Measurements from ENCODE around the gene MTRFR. TPM values are rescaled to one million over a fixed set of nuclear protein-coding genes. Genes with fewer than 3 reads are reported as not detected.

Gene MTRFR
- total RNA-seq, 1 experiment from 2014 or later = 21.0 TPM

GRCh38 chr12:123225443-123225842 is 7.8 kb upstream of the MTRFR start:
- H3K27me3 Mint-ChIP-seq (ENCODE audit: insufficient read depth, unreplicated experiment) = no peaks in the 10 kb centered on the region
- no peak for TF ChIP-seq CTCF (IDR thresholded peaks at IDR 0.05; ENCODE audit: insufficient read depth in 1 of 2, low read depth in 1 of 2, low read length in 1 of 2, severe bottlenecking in 1 of 2, unreplicated experiment in 1 of 2)
- BruUV-seq (replicated peaks) = no TSS peak
- peaks cover 1% of the 10 kb centered on the region for H3K4me1 Mint-ChIP-seq (ENCODE audit: low read depth, unreplicated experiment)
- H3K4me1 ChIP-seq = no peaks in the 10 kb centered on the region
- intact Hi-C loops (cut with micrococcal nuclease; ENCODE audit: unreplicated experiment) = no loop called here
- H3K9me3 Mint-ChIP-seq (ENCODE audit: unreplicated experiment) = no peaks in the 10 kb centered on the region
- H3K36me3 ChIP-seq (ENCODE audit: control insufficient read depth, insufficient read depth, low read length) = no peaks in the 10 kb centered on the region
- ChIA-PET POLR2A (no interaction called here), CTCF (no interaction called here)
- H3K4me3 Mint-ChIP-seq (ENCODE audit: unreplicated experiment) = no peak overlapping the region
- no peaks in the 10 kb centered on the region for H3K9me3 ChIP-seq
- no peak overlapping the region for H3K4me3 ChIP-seq (ENCODE audit: low read depth, low read length)
- peaks cover 35% of the 10 kb centered on the region for H3K36me3 Mint-ChIP-seq (ENCODE audit: insufficient read depth, unreplicated experiment)
- DNase-seq = no peak
- H3K27me3 ChIP-seq (replicated peaks; ENCODE audit: control insufficient read depth, insufficient read depth, low read length) = no peaks in the 10 kb centered on the region
- no peak overlapping the region for H3K27ac Mint-ChIP-seq (ENCODE audit: unreplicated experiment)

- no peaks in the 10 kb centered on the region for H3K9me3 Mint-ChIP-seq (ENCODE audit: unreplicated experiment)
- Histone ChIP-seq H3K4me3 (ENCODE audit: low read depth, low read length) (no peak overlapping the region), H3K36me3 (ENCODE audit: control insufficient read depth, insufficient read depth, low read length) (no peaks in the 10 kb centered on the region), H3K4me1 (no peaks in the 10 kb centered on the region), H3K27me3 (replicated peaks; ENCODE audit: control insufficient read depth, insufficient read depth, low read length) (no peaks in the 10 kb centered on the region), H3K9me3 (no peaks in the 10 kb centered on the region)
- no peak for TF ChIP-seq CTCF (IDR thresholded peaks at IDR 0.05; ENCODE audit: insufficient read depth in 1 of 2, low read depth in 1 of 2, low read length in 1 of 2, severe bottlenecking in 1 of 2, unreplicated experiment in 1 of 2)
- H3K4me3 Mint-ChIP-seq (ENCODE audit: unreplicated experiment) = no peak overlapping the region
- no peak overlapping the region for H3K27ac Mint-ChIP-seq (ENCODE audit: unreplicated experiment)
- H3K27me3 Mint-ChIP-seq (ENCODE audit: insufficient read depth, unreplicated experiment) = no peaks in the 10 kb centered on the region
- peaks cover 6% of the 10 kb centered on the region for H3K4me1 Mint-ChIP-seq (ENCODE audit: low read depth, unreplicated experiment)
- intact Hi-C loops (cut with micrococcal nuclease; ENCODE audit: unreplicated experiment) = no loop called here
- no peak for DNase-seq
- CTCF ChIA-PET = interaction anchor here (0.5 kb wide), 1 partner anchor 368 kb away, joined by 4 read pairs; no protein-coding TSS in a partner anchor
- POLR2A ChIA-PET = no interaction called here
- peaks cover 28% of the 10 kb centered on the region for H3K36me3 Mint-ChIP-seq (ENCODE audit: insufficient read depth, unreplicated experiment)
- no TSS peak for BruUV-seq (replicated peaks)
Measured at GRCh38 chr12:123227581-123228258, 5.5 kb upstream of the MTRFR start.

GRCh38 chr12:123229051-123229450 is 4.2 kb upstream of the MTRFR start:
- intact Hi-C loops (cut with micrococcal nuclease; ENCODE audit: unreplicated experiment) = no loop called here
- ChIA-PET CTCF (no interaction called here), POLR2A (no interaction called here)
- Histone ChIP-seq H3K9me3 (no peaks in the 10 kb centered on the region), H3K4me1 (no peaks in the 10 kb centered on the region), H3K27me3 (replicated peaks; ENCODE audit: control insufficient read depth, insufficient read depth, low read length) (no peaks in the 10 kb centered on the region), H3K4me3 (ENCODE audit: low read depth, low read length) (no peak overlapping the region), H3K36me3 (ENCODE audit: control insufficient read depth, insufficient read depth, low read length) (no peaks in the 10 kb centered on the region)
- peaks cover 33% of the 10 kb centered on the region for H3K36me3 Mint-ChIP-seq (ENCODE audit: insufficient read depth, unreplicated experiment)
- no peak overlapping the region for H3K4me3 Mint-ChIP-seq (ENCODE audit: unreplicated experiment)
- H3K27me3 Mint-ChIP-seq (ENCODE audit: insufficient read depth, unreplicated experiment) = no peaks in the 10 kb centered on the region
- TF ChIP-seq CTCF (IDR thresholded peaks at IDR 0.05; ENCODE audit: insufficient read depth in 1 of 2, low read depth in 1 of 2, low read length in 1 of 2, severe bottlenecking in 1 of 2, unreplicated experiment in 1 of 2) = no peak
- DNase-seq = no peak
- no peaks in the 10 kb centered on the region for H3K9me3 Mint-ChIP-seq (ENCODE audit: unreplicated experiment)
- H3K27ac Mint-ChIP-seq (ENCODE audit: unreplicated experiment) = no peak overlapping the region
- no TSS peak for BruUV-seq (replicated peaks)
- H3K4me1 Mint-ChIP-seq (ENCODE audit: low read depth, unreplicated experiment) = peaks cover 6% of the 10 kb centered on the region
